GM21360 (cell line): ENCODE measurements around the gene DBNDD1.

ENCODE experiments used
- ATAC-seq: cut with Tn5 transposase; IDR thresholded peaks from one replicate; pipeline ENCODE4 v1.9.1; 2021; ENCODE audit warnings: mild to moderate bottlenecking, moderate library complexity; ENCODE audit not compliant: unreplicated experiment

DBNDD1 gene

DNA sequence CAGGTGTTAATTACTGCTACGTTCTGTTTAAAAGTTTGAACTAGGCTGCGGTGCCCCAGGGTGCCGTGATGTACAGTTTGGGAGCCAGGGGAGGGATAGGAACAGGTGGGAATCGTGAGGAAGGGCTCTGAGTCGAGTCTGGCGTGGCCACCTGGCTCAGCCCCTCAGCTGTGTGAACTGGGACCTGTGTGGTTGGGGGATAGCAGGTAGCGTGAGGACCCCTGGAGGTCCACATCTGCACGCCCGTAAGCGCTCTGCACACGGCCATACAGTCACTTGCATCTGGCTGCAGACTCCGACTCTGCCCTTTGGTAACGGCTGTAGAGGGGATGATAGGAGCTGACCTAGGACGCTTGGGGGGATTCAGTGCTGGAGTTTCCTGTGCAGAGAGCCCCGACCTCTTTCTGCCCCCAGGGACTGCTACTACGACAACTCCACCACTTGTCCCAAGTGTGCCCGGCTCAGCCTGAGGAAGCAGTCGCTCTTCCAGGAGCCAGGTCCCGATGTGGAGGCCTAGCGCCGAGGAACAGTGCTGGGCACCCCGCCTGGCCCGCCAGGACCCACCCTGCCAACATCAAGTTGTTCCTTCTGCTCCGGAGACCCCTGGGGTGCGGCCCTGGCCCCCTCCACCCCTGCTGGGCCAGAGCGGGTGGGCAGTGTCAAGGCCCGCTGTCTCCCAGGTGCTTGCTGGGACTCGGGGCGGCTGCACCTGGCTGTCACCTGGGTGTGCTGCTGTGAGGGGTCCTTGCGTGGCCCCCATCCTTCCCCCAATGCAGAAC, 53.6 kb downstream of the DBNDD1 start:
- no peak for ATAC-seq

DNA sequence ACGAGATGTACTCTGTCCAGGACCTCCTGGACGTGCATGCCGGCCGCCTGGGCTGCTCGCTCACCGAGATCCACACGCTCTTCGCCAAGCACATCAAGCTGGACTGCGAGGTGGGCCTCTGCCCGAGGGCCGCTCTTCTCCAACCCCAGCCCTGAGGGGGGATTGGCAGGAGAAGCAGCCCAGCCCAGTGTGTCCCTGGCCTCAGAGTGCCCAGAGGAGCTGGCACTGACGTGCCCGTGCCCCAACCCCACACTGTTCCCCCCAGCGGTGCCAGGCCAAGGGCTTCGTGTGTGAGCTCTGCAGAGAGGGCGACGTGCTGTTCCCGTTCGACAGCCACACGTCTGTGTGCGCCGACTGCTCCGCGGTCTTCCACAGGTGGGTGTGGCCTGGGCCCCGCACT, 55.1 kb downstream of the DBNDD1 start:
- no peak for ATAC-seq

DNA sequence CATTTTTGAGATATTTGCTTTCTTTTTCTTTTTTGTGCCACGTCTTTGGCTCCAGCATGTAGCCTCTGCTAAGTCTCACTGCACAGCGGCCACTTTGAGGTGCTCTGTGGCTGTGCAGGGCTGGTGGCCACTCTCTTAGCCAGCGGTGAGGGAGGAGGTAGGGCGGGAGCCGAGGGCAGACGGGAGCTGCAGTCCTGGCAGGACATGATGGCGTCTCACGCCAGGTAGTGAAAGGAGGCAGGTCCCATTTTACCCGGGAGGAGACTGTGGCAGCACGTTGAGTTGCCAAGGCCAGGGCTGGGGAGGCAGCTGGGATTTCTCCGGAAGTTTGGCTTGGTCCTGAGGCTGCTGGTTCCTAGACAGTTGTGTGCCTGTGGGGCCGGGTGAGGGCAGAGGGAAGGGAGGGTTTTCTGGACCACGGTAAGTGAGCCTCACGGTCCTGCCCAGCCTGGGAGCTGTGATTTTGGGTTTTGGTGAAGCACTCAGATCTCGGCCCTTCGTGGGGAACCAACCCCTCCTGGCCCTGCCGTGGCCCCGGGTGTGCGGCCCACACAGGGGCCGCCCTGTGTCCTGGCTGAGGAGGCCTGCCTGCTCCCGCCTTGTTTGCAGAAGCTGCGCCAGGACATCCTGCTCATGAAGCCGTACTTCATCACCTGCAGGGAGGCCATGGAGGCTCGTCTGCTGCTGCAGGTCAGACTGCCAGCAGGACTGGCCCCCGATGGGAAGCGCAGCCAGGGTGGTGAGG, 56.3 kb downstream of the DBNDD1 start:
- no peak for ATAC-seq

DNA sequence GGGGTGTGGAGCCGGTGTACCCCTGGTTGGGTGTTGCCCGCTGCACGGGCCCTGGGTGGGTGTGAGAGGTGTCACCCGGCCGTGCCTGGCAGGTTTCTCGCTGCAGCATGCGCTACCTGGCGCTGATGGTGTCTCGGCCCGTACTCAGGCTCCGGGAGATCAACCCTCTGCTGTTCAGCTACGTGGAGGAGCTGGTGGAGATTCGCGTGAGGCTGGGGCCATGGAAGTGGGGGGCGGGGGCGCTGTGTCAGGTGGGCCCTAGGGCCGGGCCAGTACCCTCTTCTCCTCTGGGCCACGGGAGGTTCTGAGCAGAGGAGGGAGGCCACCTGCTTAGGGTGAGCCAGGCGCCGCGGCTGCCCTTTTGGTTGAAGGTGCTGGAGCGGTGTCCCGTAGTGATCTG, 57.3 kb downstream of the DBNDD1 start:
- ATAC-seq: no peak

DNA sequence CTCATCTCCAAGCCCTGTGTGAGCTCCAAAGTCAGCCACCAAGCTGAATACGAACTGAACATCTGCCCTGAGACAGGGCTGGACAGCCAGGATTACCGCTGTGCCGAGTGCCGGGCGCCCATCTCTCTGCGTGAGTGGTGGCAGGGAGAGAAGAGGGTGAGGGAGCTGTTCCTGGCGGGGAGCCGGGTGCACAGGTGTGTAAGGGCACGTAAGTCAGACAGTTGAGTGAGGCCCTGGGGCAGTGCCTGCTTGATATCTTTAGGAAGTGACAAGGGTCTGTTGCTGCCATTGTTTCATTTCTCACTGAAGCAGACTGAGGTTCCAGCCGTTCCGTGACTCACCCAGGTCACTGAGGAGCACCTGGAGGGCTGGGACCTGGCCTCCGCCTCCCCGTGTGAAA, 58.3 kb downstream of the DBNDD1 start:
- ATAC-seq: no peak

DNA sequence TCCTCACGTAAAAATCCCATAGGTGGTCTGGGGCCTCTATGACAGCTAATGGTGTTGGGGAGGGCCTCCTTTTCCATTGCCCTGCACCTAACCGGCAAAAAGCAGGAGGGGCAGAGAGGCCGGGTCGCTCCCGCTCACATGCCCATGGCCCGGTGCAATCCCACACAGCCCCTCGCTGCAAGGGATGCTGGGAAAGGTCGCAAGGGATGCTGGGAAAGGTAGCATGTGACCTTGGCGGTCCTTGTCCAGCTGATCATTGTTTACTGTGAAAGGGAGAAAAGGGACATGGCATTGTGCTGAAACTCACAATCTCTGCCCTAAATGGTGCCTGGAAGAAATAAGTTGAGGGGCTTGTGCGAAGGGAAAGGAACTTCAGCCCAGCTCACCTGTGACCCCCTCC, 60.7 kb downstream of the DBNDD1 start:
- no peak for ATAC-seq

DNA sequence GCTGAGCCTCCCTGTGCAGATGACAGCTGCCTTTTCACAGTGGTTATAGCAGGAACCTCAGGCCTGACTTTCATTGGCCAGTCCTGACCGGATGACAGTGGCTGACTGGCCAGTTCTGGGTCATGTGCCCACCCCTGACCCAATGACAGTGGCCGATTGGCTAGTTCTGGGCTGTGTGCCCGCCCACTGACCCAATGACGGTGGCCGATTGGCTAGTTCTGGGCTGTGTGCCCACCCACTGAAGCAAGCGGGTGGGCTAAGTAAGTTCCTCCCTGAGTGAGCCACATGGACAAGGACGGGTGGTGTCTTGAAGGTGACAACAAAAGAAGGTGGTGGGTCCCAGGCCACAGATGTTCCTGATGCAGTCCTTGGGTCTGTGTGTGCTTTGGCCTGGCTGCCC, 61.2 kb downstream of the DBNDD1 start:
- no peak for ATAC-seq

DNA sequence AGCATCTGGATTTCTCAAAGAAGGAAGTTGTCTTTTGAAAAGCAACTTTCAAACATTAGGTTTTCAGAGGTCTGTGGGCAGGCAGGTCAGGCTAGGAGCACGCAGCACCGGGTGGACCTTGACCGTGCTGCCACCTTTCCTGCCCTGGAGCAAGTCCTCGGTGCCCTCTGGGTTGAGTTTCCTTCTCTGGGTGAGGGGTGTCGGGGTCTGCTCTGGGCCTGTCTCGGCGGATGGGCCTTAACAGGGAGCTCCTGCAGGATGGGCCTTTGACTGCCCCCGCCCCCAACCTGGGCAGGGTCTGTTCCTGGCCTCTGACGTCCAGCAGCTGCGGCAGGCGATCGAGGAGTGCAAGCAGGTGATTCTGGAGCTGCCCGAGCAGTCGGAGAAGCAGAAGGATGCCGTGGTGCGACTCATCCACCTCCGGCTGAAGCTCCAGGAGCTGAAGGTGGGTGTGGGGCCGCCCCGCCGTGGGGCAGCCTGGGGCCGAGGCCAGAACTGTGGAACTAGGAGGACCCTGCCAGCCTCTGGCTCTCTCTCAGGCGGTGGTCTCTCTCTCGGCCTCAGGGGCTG, 62.0 kb downstream of the DBNDD1 start:
- ATAC-seq: no peak

DNA sequence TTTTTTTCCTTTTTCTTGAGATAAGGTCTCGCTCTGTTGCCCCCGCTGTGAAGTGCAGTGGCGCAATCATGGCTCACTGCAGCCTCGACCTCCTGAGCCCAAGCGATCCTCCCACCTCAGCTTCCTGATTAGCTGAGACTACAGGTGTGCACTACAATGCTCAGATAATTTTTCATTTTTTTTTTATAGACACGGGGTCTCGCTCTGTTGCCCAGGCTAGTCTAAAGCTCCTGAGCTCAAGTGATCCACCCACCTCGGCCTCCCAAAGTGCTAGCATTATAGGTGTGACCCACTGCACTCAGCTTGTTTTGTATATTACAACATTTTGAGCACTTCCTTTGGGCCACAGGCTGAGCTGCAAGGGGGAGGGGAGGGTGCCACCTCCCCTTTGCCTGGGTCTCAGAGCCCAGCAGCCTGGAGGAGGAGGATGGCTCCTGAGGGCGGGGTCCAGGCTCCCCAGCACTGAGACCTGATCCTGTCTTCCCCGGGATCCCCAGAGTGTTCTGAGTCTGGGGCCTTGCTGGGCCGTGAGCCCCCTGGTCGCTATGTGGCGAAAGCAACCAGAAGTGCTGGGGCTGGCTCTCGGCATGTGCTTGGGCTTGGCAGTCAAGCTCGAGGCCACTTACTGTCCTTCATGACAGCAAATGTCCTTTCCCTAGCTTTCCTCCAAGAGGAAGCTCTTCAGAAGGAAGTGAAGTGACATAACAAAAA, 62.6 kb downstream of the DBNDD1 start:
- ATAC-seq: no peak

DNA sequence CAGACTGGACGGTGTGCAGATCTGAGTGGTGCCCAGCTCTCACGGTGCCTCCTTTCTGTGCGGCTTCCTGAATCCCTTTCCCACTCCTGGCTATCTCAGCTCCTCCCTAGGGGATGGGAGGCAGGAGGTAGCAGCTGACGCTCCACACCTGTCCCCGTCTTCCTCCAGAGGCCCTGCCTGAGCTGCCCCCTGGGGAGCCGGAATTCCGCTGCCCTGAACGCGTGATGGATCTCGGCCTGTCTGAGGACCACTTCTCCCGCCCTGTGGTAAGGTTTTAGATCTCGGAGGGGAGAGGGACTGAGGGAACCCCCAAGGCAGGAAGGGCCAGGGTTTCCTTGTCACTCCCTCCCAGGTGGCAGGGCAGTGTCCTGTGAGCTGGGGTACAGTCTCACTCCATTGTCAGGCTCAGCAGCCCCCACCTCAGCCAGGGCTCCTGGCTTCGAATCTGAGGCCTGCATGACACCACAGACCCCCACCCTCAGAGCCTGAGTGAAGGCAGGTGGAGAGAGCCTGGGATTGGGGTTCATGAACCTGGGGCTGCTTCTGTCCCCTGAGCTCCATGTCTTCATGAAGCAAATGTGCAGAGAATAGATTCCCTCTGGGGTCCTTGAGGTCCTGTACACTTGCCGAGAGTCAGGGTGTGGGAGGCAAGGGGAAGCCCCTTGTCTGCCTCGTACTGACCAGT, 64.1 kb downstream of the DBNDD1 start:
- ATAC-seq: no peak
